Right ventricle myocardium inferior (tissue), 1 donor: ENCODE data around the gene KLHDC10. TPM values are rescaled to one million over a fixed set of nuclear protein-coding genes. Genes with fewer than 3 reads are reported as not detected.

Source experiments
- ATAC-seq: fragments of 200-7000 bp; cut with Tn5 transposase; one replicate; pipeline ENCODE4 v1.9.1; 2020; ENCODE audit warnings: mild to moderate bottlenecking, moderate library complexity
- DNase-seq: peaks from one replicate; pipeline ENCODE4 v3.0.0; 2021; ENCODE audit errors: missing footprints
- intact Hi-C: fragments of 100-400 bp; cut with DNase I; formaldehyde crosslinking; loops from one replicate; pipeline ENCODE4 v1.11.0; 2022
- total RNA-seq: library from RNA; stranded (reverse); fragmentation: NEBNext Ultra II Directional; extraction: Animal tissue kit (Norgen Biotek cat#: 25700); gene quantifications from one replicate; pipeline ENCODE4 v1.2.1, GENCODE V29; 2021
- donor health status: DM: no; HTN: yes; CAD: no; lungs with severe emphysema.

Gene KLHDC10
- total RNA-seq, 1 donor from 2014 or later: 27.6 TPM

DNA sequence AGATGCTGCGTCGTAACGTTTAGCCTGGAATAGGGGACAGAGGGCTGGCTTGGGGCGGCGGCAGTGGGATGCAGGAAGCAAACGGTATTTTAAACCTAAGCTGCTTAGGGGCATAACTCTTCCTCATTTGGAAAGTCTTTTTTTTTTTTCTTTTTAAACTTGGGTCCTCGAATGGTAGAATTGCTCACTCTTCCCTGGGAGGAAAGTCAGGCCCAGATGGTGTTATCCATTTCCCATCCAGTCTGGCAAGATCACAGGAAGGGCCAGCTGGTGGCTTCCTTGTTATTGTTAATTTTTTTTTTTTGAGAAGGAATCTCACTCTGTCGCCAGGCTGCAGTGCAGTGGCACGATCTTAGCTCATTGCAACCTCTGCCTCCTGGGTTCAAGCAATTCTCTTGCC lies 78.2 kb downstream of the KLHDC10 start:
- DNase-seq (no peak), ATAC-seq (no peak)
- intact Hi-C loops: no loop called here

DNA sequence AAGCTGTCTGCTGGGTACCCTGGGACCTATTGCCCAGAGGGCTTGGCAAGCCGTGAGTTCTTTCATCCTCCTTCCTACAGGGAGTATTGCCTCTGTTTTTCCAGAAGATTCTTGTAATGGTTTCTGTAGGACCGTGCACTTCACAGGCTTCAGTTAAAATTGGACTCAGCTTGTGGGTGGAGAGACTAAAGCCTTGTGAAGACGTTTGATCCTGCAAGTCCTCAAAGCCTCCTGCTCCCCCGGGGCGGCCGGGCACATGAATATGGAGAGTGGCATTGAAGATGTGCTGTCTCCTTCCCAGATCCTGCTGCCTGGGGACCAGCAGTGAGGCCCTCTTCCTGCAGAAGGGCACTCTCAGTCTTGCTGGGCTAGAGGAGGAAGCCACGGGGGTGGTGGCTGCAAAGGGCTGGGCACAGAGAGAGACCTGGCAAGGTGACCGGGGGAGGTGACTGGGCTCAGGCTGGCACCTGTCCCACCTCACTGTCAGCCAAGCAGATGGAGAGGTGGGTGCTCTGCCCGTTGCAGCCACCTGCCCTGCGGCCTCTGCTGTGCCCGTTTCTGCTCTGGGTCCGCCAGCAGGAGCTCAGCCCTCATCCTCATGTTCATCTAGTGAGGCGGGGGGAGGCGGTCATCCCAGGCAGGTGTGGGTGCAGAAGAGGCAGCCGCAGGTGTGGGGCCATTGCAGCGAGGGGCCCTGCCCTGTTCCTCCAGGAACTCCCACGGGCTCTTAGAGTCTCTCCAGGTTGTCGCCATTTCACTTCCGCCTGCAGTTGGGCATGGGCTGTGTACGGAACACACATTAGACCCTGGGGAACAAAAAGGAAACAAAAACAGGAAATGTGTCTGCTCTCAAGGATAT lies 79.2 kb downstream of the KLHDC10 start:
- ATAC-seq (no peak), DNase-seq (no peak)
- intact Hi-C loops: no loop called here

DNA sequence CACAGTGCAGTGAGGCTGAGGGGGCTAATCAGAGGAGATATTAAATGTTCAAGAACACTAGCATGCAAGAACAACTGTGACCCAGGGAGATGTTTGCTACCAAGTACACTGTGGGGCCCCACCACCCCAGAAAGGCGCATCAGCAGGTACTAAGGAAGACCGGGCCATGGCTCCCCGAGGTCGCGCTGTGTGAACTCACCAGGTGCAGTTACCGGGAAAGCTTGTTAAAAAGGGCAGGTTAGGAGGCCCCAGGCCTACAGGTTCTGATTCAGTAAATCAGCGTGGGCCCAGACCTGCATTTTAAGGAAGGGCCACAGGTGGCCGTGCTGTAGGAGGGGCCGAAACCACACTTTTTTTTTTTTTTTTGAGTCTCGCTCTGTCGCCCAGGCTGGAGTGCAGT lies 80.3 kb downstream of the KLHDC10 start:
- no peak for ATAC-seq
- no peak for DNase-seq
- intact Hi-C loops: no loop called here

DNA sequence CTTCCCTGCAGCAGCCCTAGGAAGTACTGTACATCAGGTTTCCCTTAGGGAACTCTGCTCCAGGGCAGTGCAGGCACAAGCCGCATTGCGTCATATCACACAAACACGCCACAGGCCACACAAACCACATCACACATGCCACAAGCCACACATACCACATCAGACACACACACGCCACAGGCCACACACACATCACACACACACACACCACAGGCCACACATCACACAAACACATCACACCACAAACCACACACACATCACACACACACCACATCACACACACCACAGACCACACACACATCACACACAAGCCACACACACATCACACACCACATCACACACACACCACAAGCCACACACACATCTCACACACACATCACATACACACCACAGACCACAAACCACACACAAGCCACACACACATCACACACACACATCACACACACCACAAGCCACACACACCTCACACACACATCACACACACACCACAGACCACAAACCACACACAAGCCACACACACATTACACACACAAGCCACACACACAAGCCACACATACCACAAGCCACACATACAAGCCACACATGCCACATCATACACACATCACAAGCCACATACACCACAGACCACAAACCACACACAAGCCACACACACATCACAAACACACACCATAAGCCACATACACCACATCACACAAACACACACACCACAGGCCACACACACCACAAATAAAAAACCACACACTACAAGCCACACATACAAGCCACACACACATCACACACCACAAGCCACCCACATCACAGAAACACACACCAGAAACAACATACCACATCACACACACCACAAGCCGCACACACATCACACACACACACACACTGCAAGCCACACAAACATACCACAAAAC lies 81.5 kb downstream of the KLHDC10 start:
- intact Hi-C loops: no loop called here

DNA sequence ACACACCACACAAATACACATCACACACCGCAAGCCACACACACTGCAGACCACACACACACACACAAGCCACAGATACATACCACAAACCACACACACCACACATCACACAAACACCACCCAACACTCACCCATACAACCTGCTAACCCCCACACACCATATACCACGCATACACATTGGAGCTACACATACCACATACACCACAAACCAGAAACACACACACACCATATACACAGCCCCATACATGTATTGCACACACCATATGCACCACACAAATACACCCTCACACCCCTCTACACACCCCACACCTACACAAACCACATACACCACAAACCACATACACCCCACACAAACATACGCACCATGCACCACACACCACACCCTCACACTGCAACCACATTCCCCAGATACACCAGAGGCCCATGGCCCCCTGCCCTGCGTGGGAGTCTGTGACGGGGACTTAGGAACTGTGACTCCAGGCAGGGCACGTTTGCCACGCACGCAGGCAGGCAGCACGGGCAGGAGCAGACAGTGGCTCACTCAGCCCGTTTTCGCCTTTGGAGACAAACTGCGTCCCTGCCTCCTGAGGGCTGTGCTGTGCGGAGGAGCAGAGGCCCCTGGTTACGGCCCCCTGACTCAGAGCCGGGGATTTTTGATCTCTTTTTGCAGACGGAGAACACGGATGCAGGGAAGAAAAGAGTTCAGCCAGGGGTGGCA lies 82.3 kb downstream of the KLHDC10 start:
- DNase-seq: no peak
- intact Hi-C loops: no loop called here
- ATAC-seq: peak; percentile 15

More for the DNA sequence above, 81.5 kb downstream of the KLHDC10 start:
- ATAC-seq: no peak
- DNase-seq: no peak

DNA sequence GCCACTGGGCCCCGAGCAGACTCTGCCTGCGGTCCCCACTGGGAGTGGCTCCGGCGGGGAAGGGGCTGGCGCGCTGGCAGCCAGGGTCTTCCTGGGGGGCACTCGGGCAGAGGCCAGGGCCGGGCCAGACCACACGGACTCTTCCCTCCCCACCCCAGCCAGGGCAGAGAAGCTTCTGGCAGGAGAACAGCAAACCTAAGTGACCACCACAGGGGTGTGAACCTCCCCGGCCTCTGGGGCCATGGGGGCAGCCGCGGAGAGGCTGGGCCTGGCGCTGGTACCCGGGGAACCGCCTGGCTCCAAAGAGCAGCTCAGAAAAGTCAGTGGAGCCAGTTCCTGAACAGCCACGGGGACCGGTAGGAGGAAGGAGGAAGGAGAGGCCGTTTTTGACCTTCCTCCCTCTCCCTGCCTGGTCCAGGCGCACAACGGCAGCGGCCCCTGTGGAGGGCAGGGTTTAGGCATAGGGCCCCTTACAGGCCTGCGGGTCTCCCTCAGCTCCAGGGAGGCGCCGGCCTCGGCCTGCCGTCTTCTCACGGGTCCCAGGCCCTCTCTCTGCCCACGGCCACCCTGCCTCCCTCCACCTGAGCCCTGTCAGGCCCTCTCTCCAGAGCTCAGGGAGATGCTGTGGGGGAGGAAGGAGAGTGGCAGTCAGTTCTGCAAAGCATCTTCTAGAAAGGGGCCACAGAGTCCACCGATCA lies 83.0 kb downstream of the KLHDC10 start:
- no peak for DNase-seq
- ATAC-seq: no peak
- intact Hi-C loops: no loop called here

DNA sequence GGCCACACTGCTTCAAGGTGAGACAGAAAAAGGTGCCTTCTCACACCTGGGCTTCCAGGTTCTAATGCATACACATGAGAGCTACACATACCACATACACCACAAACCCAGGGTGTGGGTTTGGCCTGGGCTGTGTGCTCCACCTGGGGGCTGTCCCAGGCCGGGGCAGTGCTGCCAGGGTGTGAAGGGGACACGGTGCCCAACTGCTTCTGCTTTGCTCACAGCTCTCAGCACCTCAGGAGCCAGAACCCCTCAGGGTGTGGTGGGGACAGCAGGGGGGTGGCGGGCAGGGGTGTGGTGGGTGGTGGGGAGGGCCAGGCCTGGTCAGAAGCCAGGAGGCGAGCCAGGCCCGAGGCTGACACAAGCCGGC lies 83.8 kb downstream of the KLHDC10 start:
- intact Hi-C loops: no loop called here
- peak; percentile 19 for ATAC-seq

DNA sequence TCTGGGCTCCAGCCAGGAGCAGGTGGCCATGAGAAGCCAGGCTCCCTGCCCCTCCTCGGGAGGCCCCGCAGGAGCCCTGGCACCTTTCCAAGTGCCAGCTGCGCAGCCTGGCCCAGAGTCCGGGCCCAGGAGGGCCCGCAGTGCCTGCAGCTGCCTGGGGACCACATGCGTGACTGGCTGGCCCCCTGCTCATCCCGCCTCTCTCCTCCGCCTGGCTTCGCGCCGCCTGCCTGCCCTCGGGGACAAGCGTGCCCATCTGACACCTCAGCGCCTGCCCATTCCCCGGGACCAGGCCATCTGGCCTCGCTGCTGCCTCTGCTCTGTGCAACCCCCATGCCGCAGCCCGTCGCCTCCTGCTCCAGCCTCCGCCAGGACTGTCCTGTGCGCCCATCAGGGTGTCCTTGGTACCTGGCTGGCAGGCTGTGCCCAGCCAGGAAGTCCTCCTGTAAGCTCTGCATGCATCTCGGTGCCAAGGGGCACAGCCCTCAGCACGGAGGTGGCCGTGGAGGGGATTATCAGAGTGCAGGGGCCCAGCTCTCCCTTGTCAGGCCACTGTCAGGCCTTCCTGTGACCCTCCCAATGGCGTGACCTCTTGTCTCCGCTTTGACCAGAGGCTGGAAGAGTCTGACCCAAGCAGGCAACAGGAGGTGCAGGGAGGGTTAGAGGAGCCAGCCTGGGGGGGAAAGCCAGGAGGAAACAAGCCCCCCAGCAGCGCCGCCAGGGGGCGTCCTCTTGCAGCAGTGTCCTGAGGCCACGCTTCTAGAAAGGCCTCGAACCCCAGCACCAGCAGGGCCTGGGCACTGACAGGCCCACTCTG lies 84.4 kb downstream of the KLHDC10 start:
- ATAC-seq (peak; percentile 6), DNase-seq (no peak)
- intact Hi-C loops: no loop called here

More for the DNA sequence above, 83.8 kb downstream of the KLHDC10 start:
- DNase-seq: no peak

DNA sequence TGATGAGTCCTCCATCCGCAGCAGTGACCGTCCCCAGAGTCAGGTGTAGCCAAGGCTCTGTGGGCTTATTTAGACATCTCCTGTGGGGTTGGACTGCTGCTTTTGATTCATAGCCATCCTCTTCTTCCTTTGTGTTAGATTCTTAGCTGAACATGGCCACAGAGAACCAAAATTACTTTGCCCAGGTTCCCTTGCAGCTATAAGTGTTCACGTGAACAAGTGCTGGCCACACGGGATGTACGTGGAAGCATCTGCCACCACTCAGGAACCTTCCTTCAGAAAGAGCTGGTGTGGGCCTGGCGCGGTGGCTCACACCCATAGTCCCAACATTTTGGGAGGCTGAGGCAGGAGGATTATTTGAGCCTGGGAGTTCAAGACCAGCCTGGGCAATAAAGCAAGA lies 85.8 kb downstream of the KLHDC10 start:
- DNase-seq: no peak
- intact Hi-C loops: no loop called here
- no peak for ATAC-seq

DNA sequence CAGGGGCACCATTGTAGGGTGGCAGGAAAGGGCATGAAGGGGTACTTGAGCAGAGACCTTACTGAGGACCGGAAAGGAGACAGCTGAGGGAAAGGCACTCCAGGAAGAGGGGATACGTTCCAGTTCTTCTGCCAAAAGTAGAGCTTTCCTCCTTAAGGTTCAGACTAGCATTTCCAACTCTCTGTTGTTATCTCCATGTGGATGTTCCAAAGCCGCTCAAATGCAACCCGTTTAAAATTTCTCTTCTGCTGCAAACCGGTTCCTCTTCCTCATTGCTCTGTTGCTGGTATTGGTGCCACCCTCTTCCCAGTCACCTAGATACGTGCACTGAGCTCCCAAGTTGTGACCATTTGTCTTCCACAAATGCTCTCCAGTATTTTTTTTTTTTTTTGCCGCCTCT lies 87.4 kb downstream of the KLHDC10 start:
- intact Hi-C loops: no loop called here
- ATAC-seq (no peak), DNase-seq (no peak)

DNA sequence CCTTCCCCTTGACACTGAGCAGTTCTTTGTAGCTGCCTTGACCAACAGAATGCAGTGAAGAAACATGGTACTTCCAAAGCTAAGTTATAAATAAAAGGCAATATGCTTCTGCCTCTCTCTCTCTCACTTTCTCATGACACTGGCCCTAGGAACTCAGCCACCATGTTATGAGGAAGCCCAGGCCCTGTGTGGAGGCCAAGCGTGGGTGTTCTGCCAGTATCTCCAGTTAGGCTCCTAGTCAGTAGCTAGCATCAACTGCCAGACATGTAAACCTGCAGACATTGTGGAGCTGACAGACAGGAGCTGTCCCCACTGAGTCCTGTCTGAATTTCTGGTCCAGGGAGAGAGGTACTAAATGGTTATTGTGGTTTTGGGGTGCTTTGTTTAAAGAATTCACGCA lies 89.7 kb downstream of the KLHDC10 start:
- intact Hi-C loops: no loop called here

DNA sequence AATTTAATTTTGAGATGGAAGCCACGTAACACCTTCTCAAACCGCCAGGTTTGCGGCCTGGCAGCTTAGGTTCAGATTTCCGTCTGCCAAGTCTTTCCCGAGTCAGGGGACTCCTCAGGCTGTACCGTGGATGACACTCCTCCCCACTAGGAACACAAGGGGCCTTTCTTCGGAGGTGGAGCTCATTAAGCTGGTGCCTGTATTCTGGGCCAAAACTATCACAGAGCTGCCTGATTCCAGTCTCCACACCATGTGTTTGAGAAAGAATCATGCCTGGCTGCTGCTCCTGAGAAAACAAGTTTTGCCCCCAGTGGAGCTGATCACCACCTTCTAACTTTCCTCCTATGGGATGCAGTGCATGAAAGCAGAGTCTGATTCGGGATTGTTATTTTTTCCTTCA lies 90.1 kb downstream of the KLHDC10 start:
- no peak for ATAC-seq
- DNase-seq: no peak
- intact Hi-C loops: no loop called here

More for the DNA sequence above, 89.7 kb downstream of the KLHDC10 start:
- no peak for DNase-seq
- no peak for ATAC-seq

DNA sequence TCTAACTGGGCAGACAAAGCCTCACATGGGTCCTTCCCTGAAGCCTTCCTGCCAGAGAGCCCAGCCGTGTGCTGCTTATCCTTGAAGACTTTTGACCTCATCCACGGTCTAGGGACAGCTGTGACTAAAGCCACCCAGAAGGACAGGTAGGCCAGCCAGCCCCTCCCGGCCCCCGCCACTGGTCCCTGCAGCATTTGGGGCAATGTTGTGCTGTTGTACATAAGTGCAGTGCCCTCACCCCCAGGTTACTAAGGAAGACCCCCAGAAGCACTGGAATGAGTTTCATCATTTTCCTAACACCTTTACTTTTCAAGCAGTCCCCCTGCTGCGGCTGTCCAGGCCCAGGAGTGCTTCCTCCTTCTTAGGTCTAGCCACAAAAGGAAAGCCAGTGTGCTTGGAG lies 91.9 kb downstream of the KLHDC10 start:
- ATAC-seq: no peak
- no peak for DNase-seq
- intact Hi-C loops: no loop called here

DNA sequence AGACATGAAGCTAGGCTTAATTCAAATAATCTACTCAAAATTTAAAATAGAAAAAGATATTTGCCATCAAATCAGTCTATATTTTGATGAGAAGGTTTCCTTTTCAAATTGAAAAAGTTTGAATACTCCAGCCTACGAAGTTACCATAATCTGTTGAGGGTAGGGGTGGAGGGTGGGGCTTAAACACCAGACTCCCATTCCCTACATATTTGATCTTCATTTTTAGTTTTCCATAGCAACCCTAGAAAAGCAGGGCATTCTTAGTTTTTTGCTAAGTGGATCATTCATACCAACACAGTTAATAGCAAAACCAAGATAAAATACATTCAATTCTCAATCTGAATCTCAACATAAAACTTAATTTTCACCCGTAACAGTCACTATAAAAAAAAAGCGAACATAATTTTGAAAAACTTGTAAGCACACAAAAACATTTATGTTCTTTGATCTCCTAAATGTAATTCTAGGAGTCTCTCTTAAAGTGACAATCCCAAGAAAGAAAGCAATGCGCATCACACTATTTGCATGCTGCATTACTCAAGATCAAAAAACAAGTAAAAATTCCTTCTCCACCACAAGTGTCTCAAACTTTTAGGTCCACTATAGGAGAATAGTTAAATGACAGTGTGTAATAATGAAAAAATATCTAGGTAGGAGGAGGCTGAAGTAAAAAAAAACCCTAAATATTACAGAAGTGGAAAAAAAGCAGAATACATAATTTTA lies 104.1 kb downstream of the KLHDC10 start:
- intact Hi-C loops: no loop called here
- ATAC-seq: no peak
- DNase-seq: no peak

DNA sequence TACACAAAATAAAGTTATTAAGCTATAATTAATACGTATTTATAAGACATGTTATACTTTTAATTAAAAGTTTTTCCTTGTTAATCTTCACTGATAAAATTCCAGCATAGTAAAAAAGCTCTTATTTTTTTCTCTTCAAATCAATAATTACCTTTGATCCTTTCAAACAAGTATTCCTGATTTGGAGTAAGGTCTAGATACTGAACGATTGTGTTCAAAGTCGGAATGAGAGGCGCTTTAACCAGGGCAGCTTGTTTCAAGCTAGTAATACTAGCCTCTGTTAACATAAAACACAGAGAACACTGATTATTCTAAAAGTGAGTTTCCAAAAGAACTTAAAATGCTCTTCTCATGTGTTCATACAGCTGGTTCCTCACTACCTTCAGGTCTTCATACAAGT lies 107.9 kb downstream of the KLHDC10 start:
- ATAC-seq (no peak), DNase-seq (no peak)
- intact Hi-C loops: no loop called here

DNA sequence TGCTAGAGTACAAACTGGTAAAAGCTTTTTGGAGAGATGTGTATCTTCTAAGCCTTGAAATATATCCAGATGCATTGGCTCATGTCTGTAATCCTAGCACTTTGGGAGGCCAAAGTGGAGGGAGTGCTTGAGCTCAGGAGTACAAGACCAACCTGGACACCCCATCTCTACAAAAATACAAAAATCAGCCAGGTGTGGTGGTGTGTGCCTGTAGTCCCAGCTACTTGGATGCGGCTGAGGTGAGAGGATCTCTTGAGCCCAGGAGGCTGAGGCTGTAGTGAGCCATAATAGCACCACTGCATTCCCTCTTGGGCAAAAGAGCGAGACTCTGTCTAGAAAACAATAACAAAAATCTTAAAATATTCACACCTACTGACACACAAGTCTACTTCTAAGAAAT lies 109.3 kb downstream of the KLHDC10 start:
- intact Hi-C loops: no loop called here
- DNase-seq (no peak), ATAC-seq (no peak)

DNA sequence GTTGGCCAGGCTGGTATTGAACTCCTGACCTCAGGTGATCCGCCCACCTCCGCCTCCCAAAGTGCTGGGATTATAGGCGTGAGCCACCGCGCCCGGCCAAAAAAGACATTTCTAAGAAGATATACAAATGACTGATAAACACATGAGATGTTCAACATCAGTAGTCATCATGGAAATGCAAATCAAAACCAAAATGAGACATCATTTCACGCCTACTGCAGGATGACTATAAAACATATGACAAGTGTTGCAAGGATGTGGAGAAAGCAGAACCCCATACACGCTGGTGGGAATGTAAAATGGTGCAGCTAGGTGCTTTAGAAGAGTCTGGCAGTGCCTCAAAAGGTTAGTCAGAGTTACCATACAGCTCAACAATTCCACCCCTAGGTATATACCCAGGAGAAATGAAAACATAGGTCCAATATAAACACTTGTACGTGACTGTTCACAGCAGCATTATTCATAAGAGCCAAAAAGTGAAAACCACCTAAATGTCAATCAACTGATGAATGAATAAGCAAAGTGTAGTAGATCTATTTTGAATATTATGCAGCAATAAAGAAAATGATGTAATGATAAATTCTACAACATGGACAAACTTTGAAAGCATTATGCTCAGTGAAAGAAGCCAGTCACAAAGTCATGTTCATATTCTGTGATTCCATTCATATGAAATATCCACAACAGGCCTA lies 110.4 kb downstream of the KLHDC10 start:
- intact Hi-C loops: no loop called here
- no peak for ATAC-seq

More for the DNA sequence above, 110.4 kb downstream of the KLHDC10 start:
- DNase-seq: no peak
